Endothelial cell of umbilical vein (primary cell): ENCODE data around the gene CENPP. TPM values are rescaled to one million over a fixed set of nuclear protein-coding genes. Genes with fewer than 3 reads are reported as not detected.

ENCODE experiments used
- BruUV-seq: library from RNA; stranded (reverse); fragments of 400-500 nt; replicated peaks from 2 replicates; lab custom pipeline; 2021; lab: Mats Ljungman, UMichigan
- CTCF ChIA-PET: fragments of 300-600, 350-600 bp; sonication (Branson Sonifier 250); formaldehyde crosslinking; loops from one replicate; lab custom pipeline; 2021; ENCODE audit warnings: antibody characterized with exemption, inconsistent platforms; lab: Charles Lee
- POLR2A ChIA-PET: fragments of 300-600, 350-600 bp; sonication (Branson Sonifier 250); formaldehyde crosslinking; loops from one replicate; lab custom pipeline; 2021; ENCODE audit warnings: antibody characterized with exemption, inconsistent platforms; lab: Charles Lee
- DNase-seq: peaks from one replicate; pipeline ENCODE4 v3.0.0-alpha.2; 2011; ENCODE audit warnings: low read depth, low spot score
- FAIRE-seq: peaks from 2 replicates; lab custom pipeline; 2011; peaks lifted over from hg19 to GRCh38; lab: Jason Lieb, UNC
- H2AFZ ChIP-seq: 2 replicates; pipeline ENCODE4 v1.6.0; 2012; ENCODE audit warnings: low read depth, low read length, control low read depth, inconsistent platforms
- H3K27ac ChIP-seq: 2 replicates; pipeline ENCODE4 v1.5.1; 2011; ENCODE audit warnings: low read depth, mild to moderate bottlenecking, control low read depth, low read length, moderate library complexity; ENCODE audit not compliant: insufficient read depth
- H3K27me3 ChIP-seq, 2 experiments: 2 replicates each; pipeline versions ENCODE4 v1.6.0 to v1.6.1; 2011; ENCODE audit warnings: low read length in 2 of 2, mixed read lengths in 1 of 2; ENCODE audit not compliant: control insufficient read depth in 2 of 2, insufficient read depth in 2 of 2
- H3K36me3 ChIP-seq, 2 experiments: 2 replicates in 1 of 2; 3 replicates in 1 of 2; pipeline ENCODE4 v1.5.1; 2011; ENCODE audit warnings: low read length in 2 of 2, mild to moderate bottlenecking in 1 of 2, moderate library complexity in 1 of 2; ENCODE audit not compliant: control insufficient read depth in 2 of 2, insufficient read depth in 2 of 2; ENCODE audit errors: extremely low read depth in 1 of 2
- H3K4me1 ChIP-seq: 3 replicates; pipeline ENCODE4 v1.5.1; 2011; ENCODE audit warnings: mild to moderate bottlenecking, low read length; ENCODE audit not compliant: control insufficient read depth, insufficient read depth; ENCODE audit errors: extremely low read depth
- H3K4me2 ChIP-seq: 2 replicates; pipeline ENCODE4 v1.6.1; 2011; ENCODE audit warnings: low read length, control low read depth, mixed read lengths; ENCODE audit not compliant: insufficient read depth
- H3K4me3 ChIP-seq, 3 experiments: fragments of 200-600 bp in 1 of 3; sonication (generic), shearing (Covaris generic) in 1 of 3; replicated peaks in 1 of 3; 2 replicates each; pipeline ENCODE4 v1.5.1; 2011 to 2016; ENCODE audit warnings: control low read depth in 3 of 3, low read length in 3 of 3, mild to moderate bottlenecking in 2 of 3, inconsistent platforms in 1 of 3, low read depth in 1 of 3, moderate library complexity in 1 of 3; ENCODE audit not compliant: insufficient read depth in 1 of 3
- H3K79me2 ChIP-seq: 2 replicates; pipeline ENCODE4 v1.6.0; 2012; ENCODE audit warnings: low read length, inconsistent platforms; ENCODE audit not compliant: control insufficient read depth, insufficient read depth
- H3K9ac ChIP-seq: replicated peaks from 2 replicates; pipeline ENCODE3; 2011; ENCODE audit warnings: low read length, control low read depth; ENCODE audit not compliant: insufficient read depth; ENCODE audit errors: extremely low read depth
- H3K9me1 ChIP-seq: replicated peaks from 3 replicates; pipeline ENCODE4 v1.6.0; 2011; ENCODE audit warnings: mild to moderate bottlenecking, low read length; ENCODE audit not compliant: control insufficient read depth, insufficient read depth; ENCODE audit errors: extremely low read depth
- H3K9me3 ChIP-seq: replicated peaks from 2 replicates; pipeline ENCODE4 v1.5.1; 2012; ENCODE audit warnings: low read length, inconsistent platforms; ENCODE audit not compliant: control insufficient read depth, insufficient read depth
- H4K20me1 ChIP-seq: replicated peaks from 2 replicates; pipeline ENCODE3; 2011; ENCODE audit warnings: mild to moderate bottlenecking, low read length; ENCODE audit not compliant: control insufficient read depth, insufficient read depth; ENCODE audit errors: extremely low read depth
- EZH2 ChIP-seq: IDR thresholded peaks from 2 replicates; pipeline ENCODE4 v1.6.1; 2012; ENCODE audit warnings: borderline replicate concordance, low read depth, mild to moderate bottlenecking, moderate library complexity, low read length, inconsistent platforms; ENCODE audit not compliant: severe bottlenecking
- FOS ChIP-seq: IDR thresholded peaks from 2 replicates; pipeline ENCODE4 v1.6.1; 2011; ENCODE audit warnings: mild to moderate bottlenecking, low read length, moderate library complexity, borderline replicate concordance; ENCODE audit not compliant: insufficient read depth
- GATA2 ChIP-seq: IDR thresholded peaks from 2 replicates; pipeline ENCODE4 v1.7.0; 2011; ENCODE audit warnings: low read depth, mild to moderate bottlenecking, moderate library complexity, mixed read lengths, low read length; ENCODE audit not compliant: insufficient read length, insufficient read depth
- JUN ChIP-seq: IDR thresholded peaks from 2 replicates; pipeline ENCODE4 v1.6.1; 2011; ENCODE audit warnings: borderline replicate concordance, low read depth; ENCODE audit not compliant: insufficient read length, insufficient read depth
- MYC ChIP-seq: IDR thresholded peaks from one replicate; pipeline ENCODE4 v1.6.1; 2011; ENCODE audit warnings: mild to moderate bottlenecking, low read depth, low read length
- POLR2A ChIP-seq: IDR thresholded peaks from 2 replicates; pipeline ENCODE4 v1.6.1; 2012; ENCODE audit warnings: low read depth, mild to moderate bottlenecking, control low read depth, low read length
- POLR2AphosphoS5 ChIP-seq: IDR thresholded peaks from 2 replicates; pipeline ENCODE4 v1.6.1; 2012; ENCODE audit warnings: low read depth, mild to moderate bottlenecking, control low read depth, low read length, moderate library complexity; ENCODE audit not compliant: insufficient read depth
- dilution Hi-C: fragments of 300-500 bp; cut with MboI; formaldehyde crosslinking; loops from one replicate; pipeline ENCODE4 v1.15.0; 2019; ENCODE audit warnings: low sequenced_read_pairs; ENCODE audit not compliant: extremely low pct_ligation_motif_present
- intact Hi-C: fragments of 100-400 bp; cut with micrococcal nuclease; formaldehyde crosslinking; loops from one replicate; pipeline ENCODE4 v1.10.0; 2022
- polyA plus RNA-seq, 4 experiments: library from polyadenylated mRNA; depleted of rRNA in 3 of 4; stranded (reverse) in 3 of 4; unstranded in 1 of 4; fragments of >200 nt; gene quantifications; 2 replicates each; pipeline versions ENCODE4 v1.2.1 to v1.2.3, GENCODE V29; 2011 to 2012; ENCODE audit warnings: missing spikeins in 1 of 4
- total RNA-seq: library from RNA; stranded (reverse); gene quantifications from 2 replicates; pipeline ENCODE4 v1.2.3, GENCODE V29; 2021
- TF ChIP-seq, protein P1 (sequence below): IDR thresholded peaks from 2 replicates; pipeline ENCODE4 v1.6.1; 2011; ENCODE audit not compliant: insufficient read depth, insufficient read length
- TF ChIP-seq, protein P2 (sequence below), 2 donors: IDR thresholded peaks; 1 replicate in 1 of 2; 2 replicates in 1 of 2; pipeline ENCODE4 v1.5.1; 2011; ENCODE audit warnings: low read length in 2 of 2, mild to moderate bottlenecking in 2 of 2, moderate library complexity in 2 of 2, control low read depth in 1 of 2, inconsistent platforms in 1 of 2, low read depth in 1 of 2; ENCODE audit not compliant: insufficient read depth in 1 of 2; ENCODE audit errors: extremely low read depth in 1 of 2

The CENPP gene
- total and polyA plus RNA-seq, 2 donors (not counting 3 experiments of a cell fraction or from before 2014, with no cell fraction given): 1.2 to 12.0 TPM

DNA sequence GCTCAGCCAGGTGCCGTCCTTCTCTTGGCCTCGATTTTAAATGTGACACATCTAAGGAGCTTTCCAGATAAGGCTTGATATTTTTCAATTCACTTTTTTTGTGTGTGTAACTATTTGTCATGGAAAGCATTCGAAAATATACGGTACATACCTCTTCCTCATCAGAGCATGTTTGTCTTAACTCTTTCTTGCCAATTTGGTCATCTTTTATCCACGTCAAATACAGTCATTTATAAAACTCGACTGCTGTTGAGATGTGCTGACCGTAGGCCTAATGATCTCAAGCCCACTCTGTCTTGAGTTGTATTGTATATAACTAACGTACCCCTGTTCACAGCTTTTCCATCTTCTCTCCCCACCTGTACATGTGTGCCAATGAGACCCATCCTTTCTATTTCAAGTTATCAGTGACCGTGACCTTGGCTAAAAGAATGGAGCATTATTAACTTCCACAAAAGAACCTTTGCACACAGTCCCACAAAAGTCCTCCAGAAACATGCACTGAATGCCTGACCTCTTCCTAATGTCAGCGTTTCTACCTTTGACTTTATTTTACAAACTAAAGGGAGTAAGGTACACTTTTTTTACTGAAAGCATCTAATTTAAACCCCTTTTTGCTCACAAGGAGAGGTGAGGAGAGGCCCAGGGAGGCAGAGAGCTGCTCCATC lies 282.6 kb downstream of the CENPP start:
- FAIRE-seq: no peak
- ChIA-PET CTCF (interaction anchor here (0.6 to 1.3 kb wide), 3 partner anchors 8 to 183 kb away, joined by 3 read pairs; no protein-coding TSS in a partner anchor), POLR2A (no interaction called here)
- Histone ChIP-seq H3K4me3 (no peak overlapping the region), H3K36me3 (peaks cover 3 to 9% of the 10 kb centered on the region in 2 experiments), H3K27me3 (no peaks in the 10 kb centered on the region), H3K27ac (no peak overlapping the region), H4K20me1 (no peaks in the 10 kb centered on the region), H3K9ac (no peak overlapping the region), H3K4me1 (no peaks in the 10 kb centered on the region), H3K9me3 (no peaks in the 10 kb centered on the region), H3K79me2 (no peaks in the 10 kb centered on the region), H2AFZ (no peak overlapping the region), H3K9me1 (no peaks in the 10 kb centered on the region), H3K4me2 (no peak overlapping the region)
- intact Hi-C loops (no loop called here), dilution Hi-C loops (no loop called here)
- BruUV-seq: no TSS peak
- no peak for DNase-seq
- TF ChIP-seq JUN: no peak
- no peak for TF ChIP-seq EZH2
- TF ChIP-seq GATA2: no peak
- TF ChIP-seq FOS: no peak
- TF ChIP-seq, protein P1, sequence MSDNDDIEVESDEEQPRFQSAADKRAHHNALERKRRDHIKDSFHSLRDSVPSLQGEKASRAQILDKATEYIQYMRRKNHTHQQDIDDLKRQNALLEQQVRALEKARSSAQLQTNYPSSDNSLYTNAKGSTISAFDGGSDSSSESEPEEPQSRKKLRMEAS: no peak
- TF ChIP-seq POLR2A: no peak

DNA sequence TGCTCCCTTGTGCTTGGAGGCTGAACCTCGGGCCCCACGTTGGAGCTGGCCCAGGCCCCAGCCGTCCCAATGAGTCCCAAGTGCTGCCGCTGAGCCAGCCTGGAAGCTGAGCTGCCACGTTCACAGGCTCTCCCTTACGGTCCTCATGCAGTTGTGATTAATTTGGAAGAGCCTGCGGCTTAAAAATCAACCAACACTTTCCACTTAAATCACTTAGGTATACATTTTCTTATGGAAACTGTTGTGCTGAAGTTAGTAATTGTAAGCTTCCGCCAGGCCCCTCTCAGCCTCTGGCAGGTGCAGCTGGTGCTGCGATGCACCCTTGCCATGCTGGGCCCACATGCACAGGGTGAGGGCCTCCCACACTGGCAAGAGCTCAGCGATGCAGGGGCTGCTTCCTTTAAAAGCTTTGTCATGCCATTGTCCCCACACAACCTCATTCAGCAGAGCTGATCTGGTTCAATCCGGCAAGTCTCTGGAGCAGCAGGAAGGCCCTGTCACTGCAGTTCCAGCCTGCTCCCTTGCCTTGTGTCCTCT lies 283.2 kb downstream of the CENPP start:
- Histone ChIP-seq H3K9me1 (no peaks in the 10 kb centered on the region), H3K9me3 (no peaks in the 10 kb centered on the region), H3K9ac (no peak overlapping the region), H3K4me1 (no peaks in the 10 kb centered on the region), H3K4me3 (no peak overlapping the region), H3K4me2 (no peak overlapping the region), H3K27me3 (no peaks in the 10 kb centered on the region), H3K79me2 (no peaks in the 10 kb centered on the region), H3K27ac (no peak overlapping the region), H4K20me1 (no peaks in the 10 kb centered on the region), H3K36me3 (peaks cover 3 to 12% of the 10 kb centered on the region in 2 experiments), H2AFZ (no peak overlapping the region)
- DNase-seq (no peak), FAIRE-seq (no peak)
- TF ChIP-seq GATA2: no peak
- no peak for TF ChIP-seq JUN
- TF ChIP-seq EZH2: no peak
- TF ChIP-seq POLR2AphosphoS5: no peak
- no peak for TF ChIP-seq MYC
- no peak for TF ChIP-seq POLR2A
- TF ChIP-seq, protein P2, sequence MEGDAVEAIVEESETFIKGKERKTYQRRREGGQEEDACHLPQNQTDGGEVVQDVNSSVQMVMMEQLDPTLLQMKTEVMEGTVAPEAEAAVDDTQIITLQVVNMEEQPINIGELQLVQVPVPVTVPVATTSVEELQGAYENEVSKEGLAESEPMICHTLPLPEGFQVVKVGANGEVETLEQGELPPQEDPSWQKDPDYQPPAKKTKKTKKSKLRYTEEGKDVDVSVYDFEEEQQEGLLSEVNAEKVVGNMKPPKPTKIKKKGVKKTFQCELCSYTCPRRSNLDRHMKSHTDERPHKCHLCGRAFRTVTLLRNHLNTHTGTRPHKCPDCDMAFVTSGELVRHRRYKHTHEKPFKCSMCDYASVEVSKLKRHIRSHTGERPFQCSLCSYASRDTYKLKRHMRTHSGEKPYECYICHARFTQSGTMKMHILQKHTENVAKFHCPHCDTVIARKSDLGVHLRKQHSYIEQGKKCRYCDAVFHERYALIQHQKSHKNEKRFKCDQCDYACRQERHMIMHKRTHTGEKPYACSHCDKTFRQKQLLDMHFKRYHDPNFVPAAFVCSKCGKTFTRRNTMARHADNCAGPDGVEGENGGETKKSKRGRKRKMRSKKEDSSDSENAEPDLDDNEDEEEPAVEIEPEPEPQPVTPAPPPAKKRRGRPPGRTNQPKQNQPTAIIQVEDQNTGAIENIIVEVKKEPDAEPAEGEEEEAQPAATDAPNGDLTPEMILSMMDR (IDR thresholded peaks at IDR 0.05; ENCODE audit: extremely low read depth in 1 of 2, insufficient read depth in 1 of 2, low read depth in 1 of 2, low read length in 2 of 2): no peak
- TF ChIP-seq, protein P1: no peak
- TF ChIP-seq FOS: no peak
- dilution Hi-C loops (no loop called here), intact Hi-C loops (no loop called here)
- ChIA-PET CTCF (interaction anchor here (1.3 to 1.4 kb wide), 2 partner anchors 7 to 280 kb away, joined by 3 to 4 read pairs; no protein-coding TSS in a partner anchor), POLR2A (no interaction called here)
- no TSS peak for BruUV-seq
